ENCODE data around the gene CTSK. TPM values are rescaled to one million over a fixed set of nuclear protein-coding genes. Genes with fewer than 3 reads are reported as not detected.

CTSK gene
- polyA plus RNA-seq, 1 experiment: 70.7 TPM

GRCh38 chr1:150810958-150811659, 3.0 kb upstream of the CTSK start:
- no peak for DNase-seq (ENCODE audit: low read depth)
- no peak for TF ChIP-seq CTCF (IDR thresholded peaks at IDR 0.05; ENCODE audit: insufficient read depth, low read depth, low read length)
- Histone ChIP-seq H3K36me3 (ENCODE audit: control insufficient read depth, insufficient read depth, low read length) (peaks cover 14% of the 10 kb centered on the region), H3K27me3 (ENCODE audit: control insufficient read depth, insufficient read depth, low read length) (no peaks in the 10 kb centered on the region), H3K4me3 (ENCODE audit: low read depth, low read length) (no peak overlapping the region)
- ChIA-PET CTCF (interaction anchor here (1.4 to 3.9 kb wide), 3 partner anchors 14 to 254 kb away, joined by 3 to 19 read pairs (median 17); no protein-coding TSS in a partner anchor), POLR2A (no interaction called here)

GRCh38 chr1:150809651-150810050, 1.6 kb upstream of the CTSK start:
- DNase-seq (ENCODE audit: low read depth): peak; percentile 61
- CTCF ChIA-PET: interaction anchor here (2.7 to 3.9 kb wide), 2 partner anchors 190 to 249 kb away, joined by 6 to 17 read pairs; no protein-coding TSS in a partner anchor
- Histone ChIP-seq H3K36me3 (ENCODE audit: control insufficient read depth, insufficient read depth, low read length) (peaks cover 12% of the 10 kb centered on the region), H3K27me3 (ENCODE audit: control insufficient read depth, insufficient read depth, low read length) (no peaks in the 10 kb centered on the region), H3K4me3 (ENCODE audit: low read depth, low read length) (no peak overlapping the region)
- POLR2A ChIA-PET: no interaction called here
- TF ChIP-seq CTCF (IDR thresholded peaks at IDR 0.05; ENCODE audit: insufficient read depth, low read depth, low read length): no peak

GRCh38 chr1:150808846-150809245, 786 bp upstream of the CTSK start:
- POLR2A ChIA-PET: interaction anchor here (0.6 kb wide), 1 partner anchor 14 kb away, joined by 18 read pairs; no protein-coding TSS in a partner anchor
- H3K27me3 ChIP-seq (ENCODE audit: control insufficient read depth, insufficient read depth, low read length): no peaks in the 10 kb centered on the region
- no peak for TF ChIP-seq CTCF (IDR thresholded peaks at IDR 0.05; ENCODE audit: insufficient read depth, low read depth, low read length)
- DNase-seq (ENCODE audit: low read depth): peak; percentile 46
- CTCF ChIA-PET: interaction anchor here (1.1 to 3.9 kb wide), 5 partner anchors 12 to 348 kb away, joined by 3 to 17 read pairs (median 6); no protein-coding TSS in a partner anchor
- H3K36me3 ChIP-seq (ENCODE audit: control insufficient read depth, insufficient read depth, low read length): peaks cover 10% of the 10 kb centered on the region
- no peak overlapping the region for H3K4me3 ChIP-seq (ENCODE audit: low read depth, low read length)

GRCh38 chr1:150807249-150808023, 624 bp downstream of the CTSK start:
- no peak for DNase-seq (ENCODE audit: low read depth)
- CTCF ChIA-PET: interaction anchor here (0.9 to 3.9 kb wide), 6 partner anchors 10 to 347 kb away, joined by 3 to 17 read pairs (median 4); no protein-coding TSS in a partner anchor
- no peaks in the 10 kb centered on the region for H3K27me3 ChIP-seq (ENCODE audit: control insufficient read depth, insufficient read depth, low read length)
- TF ChIP-seq CTCF (IDR thresholded peaks at IDR 0.05; ENCODE audit: insufficient read depth, low read depth, low read length): no peak
- H3K36me3 ChIP-seq (ENCODE audit: control insufficient read depth, insufficient read depth, low read length): peaks cover 6% of the 10 kb centered on the region
- H3K4me3 ChIP-seq (ENCODE audit: low read depth, low read length): peak overlapping the region; percentile 30
- POLR2A ChIA-PET: no interaction called here

- no peaks in the 10 kb centered on the region; the same call in 1 of the 2 replicates for H3K36me3 ChIP-seq (ENCODE audit: control insufficient read depth, insufficient read depth, low read length)
- ChIA-PET POLR2A (no interaction called here), CTCF (interaction anchor here (1.3 kb wide), 1 partner anchor 10 kb away, joined by 3 read pairs; no protein-coding TSS in a partner anchor)
- no peak for DNase-seq (ENCODE audit: low read depth)
- no peak overlapping the region for H3K4me3 ChIP-seq (ENCODE audit: low read depth, low read length)
- TF ChIP-seq CTCF (IDR thresholded peaks at IDR 0.05; ENCODE audit: insufficient read depth, low read depth, low read length): no peak
- H3K27me3 ChIP-seq (ENCODE audit: control insufficient read depth, insufficient read depth, low read length): no peaks in the 10 kb centered on the region
These were observed 2.2 kb downstream of the CTSK start for GRCh38 chr1:150805899-150806298.
